ENCODE data around the gene ANKS1B. TPM values are rescaled to one million over a fixed set of nuclear protein-coding genes. Genes with fewer than 3 reads are reported as not detected.

The ANKS1B gene
- total RNA-seq, 2 donors from 2014 or later, result 32.7 to 37.1 TPM

DNA sequence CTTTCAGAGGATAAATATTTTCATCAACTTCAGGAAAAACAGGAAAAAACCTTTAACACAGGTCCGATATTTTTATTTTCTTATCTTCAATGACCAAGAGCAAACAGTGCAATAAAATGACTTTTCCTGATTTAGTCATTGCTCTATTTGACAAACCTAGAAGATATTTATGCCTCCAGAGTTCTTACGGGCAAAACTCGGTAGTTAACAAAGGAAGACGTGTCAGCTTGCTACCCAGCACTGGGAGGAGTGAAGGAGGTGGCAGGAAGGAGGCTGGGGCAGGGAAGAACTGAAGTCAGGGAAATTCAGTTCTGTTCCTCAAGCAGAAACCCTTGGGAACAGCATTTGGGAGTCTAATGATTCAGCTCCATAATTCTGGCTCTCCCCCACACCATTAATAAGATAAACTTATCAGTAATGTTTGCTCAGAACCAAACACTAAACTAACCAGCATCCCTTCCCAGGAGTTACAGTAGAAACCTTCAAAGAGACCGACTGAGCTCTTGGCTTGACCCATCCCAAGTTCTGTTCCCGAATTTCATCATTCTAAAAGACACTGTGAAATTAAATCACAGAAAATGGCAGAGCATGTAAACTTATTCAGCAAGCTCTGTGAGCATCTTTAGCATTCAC lies 1176.4 kb downstream of the ANKS1B start:
- intact Hi-C loops (cut with DNase I), result no loop called here
- DNase-seq (ENCODE audit: low spot score), result no peak

DNA sequence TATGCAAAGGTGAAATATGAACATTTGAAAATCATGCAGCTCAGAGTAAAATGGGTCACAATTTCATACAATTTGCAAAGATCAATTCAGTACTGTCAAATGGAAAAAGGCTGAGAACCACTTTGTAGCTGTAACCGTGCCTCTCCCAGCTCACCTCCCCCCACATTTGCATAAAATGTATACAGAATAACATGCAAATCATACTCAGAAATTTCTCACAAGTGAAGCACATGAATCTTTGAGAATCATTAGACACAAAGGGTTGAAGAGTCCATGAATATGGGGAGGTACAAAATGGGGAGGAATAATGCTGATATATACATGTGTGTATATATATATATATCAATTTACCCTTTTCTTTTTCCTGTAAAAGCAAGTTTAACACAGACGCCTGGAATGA lies 1177.5 kb downstream of the ANKS1B start:
- no peak for DNase-seq (ENCODE audit: low spot score)

DNA sequence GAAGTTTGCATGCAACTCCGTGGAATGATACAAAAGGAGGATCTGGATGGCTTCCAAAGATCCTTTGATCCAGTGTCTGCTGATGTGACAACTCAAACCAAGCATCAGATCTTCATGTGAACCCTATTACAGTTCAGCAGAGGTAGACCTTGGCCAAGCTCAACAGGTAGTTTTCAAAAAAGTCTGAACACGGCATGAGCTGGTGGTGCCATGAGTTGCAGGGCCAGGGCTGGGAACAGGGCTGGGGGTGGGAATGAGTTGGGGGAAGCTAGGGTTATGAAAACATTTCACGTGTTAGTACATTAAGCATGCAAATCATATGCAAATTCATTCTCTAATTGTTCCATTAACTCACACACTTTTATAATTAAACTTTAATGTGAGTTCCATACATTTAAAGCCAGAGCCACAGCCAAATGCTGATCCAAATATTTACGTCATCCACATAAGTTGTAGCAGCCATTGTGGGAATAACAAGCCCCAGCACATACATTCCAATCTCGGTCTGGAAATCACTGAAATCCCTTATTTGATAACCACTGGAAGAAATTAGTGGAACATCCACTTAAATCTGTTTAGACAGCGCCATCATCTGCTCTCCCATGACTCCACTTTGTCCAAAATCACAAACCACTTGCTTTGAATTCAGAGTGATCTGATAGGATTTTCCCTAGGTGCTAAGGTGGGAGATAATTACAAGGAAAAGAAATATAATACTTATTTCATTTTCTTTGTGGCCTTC lies 1181.1 kb downstream of the ANKS1B start:
- intact Hi-C loops (cut with DNase I), result no loop called here
- no peak for DNase-seq (ENCODE audit: low spot score)

More for the DNA sequence above, 1177.5 kb downstream of the ANKS1B start:
- intact Hi-C loops (cut with DNase I), result no loop called here

DNA sequence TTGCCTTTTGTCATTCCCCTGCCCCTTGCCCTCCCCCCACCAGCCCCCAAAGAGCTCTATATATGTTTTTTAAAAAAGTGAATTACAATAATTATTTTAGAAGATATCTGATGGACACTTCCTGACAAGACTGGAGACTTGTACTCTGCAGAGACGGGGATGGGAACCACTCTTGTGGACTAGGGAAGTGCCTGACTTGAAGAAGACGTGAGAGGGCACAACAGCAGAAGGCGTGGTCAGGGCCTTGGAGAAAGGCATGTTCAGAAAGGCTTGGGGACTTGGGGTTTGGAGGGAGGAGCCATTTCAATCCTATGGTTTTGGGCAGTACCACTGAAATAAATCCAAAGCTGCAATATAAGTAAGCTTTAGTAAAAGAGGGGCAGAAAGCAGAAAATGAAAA lies 1184.9 kb downstream of the ANKS1B start:
- intact Hi-C loops (cut with DNase I), result no loop called here
- no peak for DNase-seq (ENCODE audit: low spot score)

DNA sequence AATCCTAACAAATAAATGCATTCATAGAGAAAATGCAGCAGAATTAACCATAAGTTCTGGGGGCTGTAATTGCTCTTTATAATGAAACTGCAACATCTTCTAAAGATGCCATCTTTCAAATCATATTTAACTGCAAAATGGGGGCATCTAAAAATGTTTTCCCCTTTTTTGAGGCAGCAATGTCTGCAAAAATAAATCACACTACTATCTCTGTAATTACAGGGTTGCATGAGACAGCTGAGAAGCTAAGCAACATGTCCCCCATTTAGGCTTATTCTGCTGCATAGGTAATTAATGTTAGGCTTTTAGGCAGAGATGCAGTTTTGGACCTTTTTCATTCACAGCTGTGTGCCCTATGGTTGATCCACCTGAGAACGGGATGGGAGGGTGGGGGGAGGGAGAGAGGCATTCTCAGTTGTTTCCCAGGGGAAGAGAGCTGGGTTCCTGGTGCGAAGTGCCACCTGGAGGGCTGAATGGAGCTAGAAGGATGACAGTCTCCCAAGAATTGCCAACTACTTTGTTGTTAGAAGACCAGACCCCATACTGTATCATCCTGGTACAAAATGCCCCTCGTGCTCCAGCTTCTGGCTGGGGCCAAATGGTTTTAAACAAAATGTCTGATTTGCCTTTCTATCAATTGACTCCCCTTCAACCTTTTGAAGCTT lies 1185.5 kb downstream of the ANKS1B start:
- intact Hi-C loops (cut with DNase I), result no loop called here
- DNase-seq (ENCODE audit: low spot score), result no peak

DNA sequence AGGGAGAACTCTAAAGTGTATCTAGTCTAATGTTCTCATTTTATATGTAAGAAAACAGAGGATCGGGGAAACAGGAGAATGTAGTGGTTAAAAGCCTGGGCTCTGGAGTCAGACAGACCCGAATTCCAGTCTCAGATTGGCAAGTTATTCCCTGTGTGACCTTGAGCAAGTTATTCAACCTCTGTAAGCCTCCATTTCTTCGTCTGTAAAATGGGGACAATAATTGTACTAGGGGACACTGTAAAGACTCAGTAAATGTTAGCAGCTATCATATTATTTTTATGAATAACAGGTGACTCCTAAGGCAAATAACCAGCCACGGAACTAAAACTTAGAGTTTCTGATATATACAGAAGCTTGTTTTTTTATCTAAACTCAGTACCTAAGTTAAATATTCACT lies 1187.5 kb downstream of the ANKS1B start:
- DNase-seq (ENCODE audit: low spot score), result no peak

DNA sequence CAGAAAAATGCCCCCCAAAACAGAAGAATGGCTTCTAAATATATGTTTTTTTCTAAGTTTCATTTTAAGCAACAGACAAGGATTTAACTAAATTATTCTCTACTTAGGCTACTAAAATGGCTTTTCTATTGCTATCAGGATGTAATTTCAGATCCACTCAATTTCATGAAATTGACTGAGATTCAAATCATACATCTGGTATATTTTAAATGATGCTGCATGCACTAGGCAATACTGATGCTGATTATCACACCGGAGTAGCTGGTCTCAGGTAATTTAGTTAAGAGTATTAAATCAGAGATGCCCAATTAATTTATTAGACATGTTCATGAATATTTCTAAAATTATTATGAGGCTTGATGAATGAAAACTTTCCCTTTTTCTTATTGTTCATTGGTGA lies 1188.0 kb downstream of the ANKS1B start:
- DNase-seq (ENCODE audit: low spot score), result no peak
- intact Hi-C loops (cut with DNase I), result no loop called here

More for the DNA sequence above, 1187.5 kb downstream of the ANKS1B start:
- intact Hi-C loops (cut with DNase I), result no loop called here

DNA sequence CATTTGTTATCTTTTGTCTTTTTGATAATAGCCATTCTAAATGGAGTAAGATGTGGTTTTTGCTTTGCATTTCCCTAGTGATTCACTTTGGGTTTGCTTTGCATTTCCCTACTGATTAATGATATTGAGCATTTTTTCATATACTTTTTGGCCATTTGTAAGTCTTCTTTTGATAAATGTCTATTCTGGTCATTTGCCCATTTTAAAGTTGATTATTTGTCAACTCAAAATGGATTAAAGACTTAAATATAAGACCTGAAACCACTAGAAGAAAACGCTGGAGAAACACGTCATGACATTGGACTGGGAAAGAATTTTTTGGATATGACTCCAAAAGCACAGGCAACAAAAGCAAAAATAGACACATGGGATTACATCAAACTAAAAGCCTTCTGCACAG lies 1191.6 kb downstream of the ANKS1B start:
- intact Hi-C loops (cut with DNase I), result no loop called here

DNA sequence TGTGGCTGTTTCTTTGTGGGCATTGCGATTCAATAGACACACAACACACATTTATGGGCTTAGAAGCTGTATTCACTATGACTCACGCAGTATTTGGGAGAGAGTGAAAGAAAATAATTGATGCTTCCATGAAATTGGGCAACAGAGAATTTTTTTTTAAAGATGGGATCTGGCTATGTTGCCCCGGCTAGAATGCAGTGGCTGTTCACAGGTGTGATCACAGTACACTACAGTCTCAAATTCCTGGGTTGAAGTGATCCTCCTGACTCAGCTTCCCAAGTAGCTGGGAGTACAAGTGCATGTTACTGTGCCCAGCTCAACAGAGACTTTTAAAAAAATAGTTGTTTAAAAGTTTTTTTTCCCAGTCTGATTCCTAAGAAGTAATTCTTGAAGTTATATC lies 1193.3 kb downstream of the ANKS1B start:
- no peak for DNase-seq (ENCODE audit: low spot score)
- intact Hi-C loops (cut with DNase I), result no loop called here

More for the DNA sequence above, 1191.6 kb downstream of the ANKS1B start:
- no peak for DNase-seq (ENCODE audit: low spot score)

DNA sequence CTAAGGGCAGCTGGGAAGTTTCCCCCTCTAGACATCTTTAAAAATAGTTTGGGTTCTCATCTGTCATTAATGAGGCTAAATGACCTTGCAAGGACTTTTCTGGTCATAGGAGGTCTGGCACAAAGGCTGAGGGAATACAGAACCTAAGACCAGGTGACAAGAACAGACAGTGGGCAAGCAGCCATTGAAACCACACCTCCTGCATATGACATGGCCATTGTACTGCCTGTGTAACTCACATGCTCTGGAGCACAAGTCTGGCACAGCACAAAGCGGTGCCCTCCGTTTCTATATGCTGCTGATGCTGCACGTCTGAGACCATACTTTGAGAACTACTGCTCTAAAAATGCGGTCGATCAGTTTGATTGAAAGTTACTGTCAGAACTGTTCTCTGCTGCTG lies 1196.3 kb downstream of the ANKS1B start:
- intact Hi-C loops (cut with DNase I), result no loop called here
- DNase-seq (ENCODE audit: low spot score), result no peak

DNA sequence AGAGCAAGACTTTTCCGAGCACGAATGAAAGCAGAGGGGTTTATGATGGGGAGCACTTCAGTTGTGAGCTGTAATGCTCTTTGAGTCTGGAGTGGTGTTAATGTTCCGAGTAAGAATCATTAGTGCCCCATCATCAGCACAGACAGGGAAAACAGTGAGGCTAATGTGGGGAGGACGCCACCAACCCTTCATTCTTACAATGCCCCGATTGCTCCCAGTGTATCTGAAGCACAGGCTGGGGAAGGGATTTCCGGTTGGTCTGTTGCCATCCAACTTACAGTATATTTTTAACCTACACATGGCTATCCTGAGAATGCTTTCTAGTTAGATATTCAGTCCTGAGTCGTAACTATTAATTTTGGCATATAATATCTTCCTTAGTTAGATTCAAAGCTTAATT lies 1198.1 kb downstream of the ANKS1B start:
- DNase-seq (ENCODE audit: low spot score), result no peak
- intact Hi-C loops (cut with DNase I), result no loop called here

DNA sequence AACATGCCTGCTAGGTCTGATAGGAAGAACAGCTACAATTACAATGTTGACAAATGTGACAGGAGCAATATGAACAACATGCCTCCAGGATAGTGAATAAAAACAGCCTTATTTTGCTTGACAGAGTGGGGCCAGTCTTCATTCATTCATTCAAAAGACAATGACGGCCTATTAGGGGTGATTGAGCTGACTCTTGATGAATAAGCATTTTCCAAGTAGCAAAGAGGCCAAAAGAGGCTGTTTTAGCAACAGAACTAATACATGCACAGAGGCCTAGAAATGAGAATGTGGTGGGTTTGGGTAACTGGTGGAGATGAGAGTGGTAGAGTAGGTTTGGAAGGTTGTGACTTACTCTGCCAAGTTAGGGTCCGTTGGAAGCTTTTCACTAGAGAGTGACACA lies 1201.3 kb downstream of the ANKS1B start:
- DNase-seq (ENCODE audit: low spot score), result no peak
- intact Hi-C loops (cut with DNase I), result no loop called here

DNA sequence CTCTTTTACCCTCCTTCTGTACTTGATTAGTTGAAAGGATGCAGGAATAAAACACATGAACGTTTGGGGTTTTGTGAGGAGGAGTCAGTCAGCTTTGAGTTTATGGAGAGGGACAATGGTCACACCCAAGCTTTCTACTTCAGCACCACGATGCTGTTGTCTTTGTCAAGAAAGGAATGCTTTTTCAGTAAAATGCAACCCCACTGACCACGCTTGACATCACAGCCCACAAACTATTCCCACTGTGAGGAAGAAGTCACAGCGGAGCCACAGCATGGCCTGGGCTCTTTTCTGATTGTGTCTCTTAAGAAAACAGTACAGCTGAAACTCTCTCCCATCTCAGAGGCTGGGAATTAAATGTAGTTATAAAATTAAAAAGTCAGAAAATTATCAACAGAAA lies 1204.5 kb downstream of the ANKS1B start:
- intact Hi-C loops (cut with DNase I), result no loop called here
- no peak for DNase-seq (ENCODE audit: low spot score)

DNA sequence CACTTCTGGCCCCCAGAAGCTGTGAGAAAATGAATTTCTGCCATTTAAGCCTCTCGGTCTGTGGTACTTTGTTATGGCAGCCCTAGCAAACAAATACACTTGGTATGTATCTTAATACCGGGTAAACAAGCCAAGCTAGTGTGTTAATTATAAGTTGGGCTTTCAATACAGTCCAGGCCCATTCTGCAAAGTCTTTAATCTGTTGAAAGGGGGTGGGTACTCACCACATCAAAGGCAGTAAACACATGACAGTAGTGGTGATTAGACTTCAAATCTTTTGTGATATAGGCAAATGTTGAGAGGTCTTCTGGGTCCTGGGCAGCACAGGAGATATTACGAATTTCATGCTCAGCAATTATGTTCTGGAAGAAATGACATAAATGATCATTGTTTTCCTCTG lies 1211.9 kb downstream of the ANKS1B start:
- intact Hi-C loops (cut with DNase I), result no loop called here
- DNase-seq (ENCODE audit: low spot score), result no peak

DNA sequence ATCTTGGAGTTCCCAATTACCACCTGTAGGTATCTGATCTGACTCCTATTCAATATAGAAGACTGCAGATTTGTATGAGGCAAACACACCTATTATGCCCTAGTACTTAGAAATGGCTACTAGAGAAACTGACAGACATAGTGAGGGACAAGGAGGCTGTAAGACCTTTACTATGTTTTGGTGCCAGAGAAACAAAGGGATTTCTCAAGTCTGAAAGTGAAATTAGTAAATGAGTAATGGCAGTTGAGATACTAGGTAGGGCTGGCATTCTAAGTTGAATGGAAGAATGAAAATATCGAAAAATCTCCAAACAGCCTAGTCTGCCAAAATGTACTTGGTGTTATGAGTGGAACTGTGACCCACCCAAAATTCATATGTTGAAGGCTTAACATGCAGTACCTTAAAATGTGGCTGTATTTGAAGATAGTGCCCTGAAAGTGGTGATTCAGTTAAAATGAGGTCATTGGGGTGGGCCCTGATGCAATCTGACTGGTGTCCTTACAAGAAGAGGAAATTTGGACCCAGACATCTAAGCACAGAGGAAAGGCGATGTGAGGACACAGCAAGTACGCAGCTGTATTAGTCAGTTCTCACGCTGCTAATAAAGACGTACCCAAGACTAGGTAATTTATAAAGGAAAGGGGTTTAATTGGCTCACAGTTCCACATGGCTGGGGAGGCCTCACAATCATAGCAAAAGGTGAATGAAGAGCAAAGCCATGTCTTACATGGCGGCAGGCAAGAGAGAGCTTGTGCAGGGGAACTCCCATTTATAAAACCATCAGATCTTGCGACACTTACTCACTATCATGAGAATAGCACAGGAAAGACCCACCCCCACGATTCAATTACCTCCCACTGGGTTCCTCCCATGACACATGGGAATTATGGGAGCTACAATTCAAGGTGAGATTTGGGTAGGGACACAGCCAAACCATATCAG lies 1212.7 kb downstream of the ANKS1B start:
- no peak for DNase-seq (ENCODE audit: low spot score)
- intact Hi-C loops (cut with DNase I), result no loop called here

DNA sequence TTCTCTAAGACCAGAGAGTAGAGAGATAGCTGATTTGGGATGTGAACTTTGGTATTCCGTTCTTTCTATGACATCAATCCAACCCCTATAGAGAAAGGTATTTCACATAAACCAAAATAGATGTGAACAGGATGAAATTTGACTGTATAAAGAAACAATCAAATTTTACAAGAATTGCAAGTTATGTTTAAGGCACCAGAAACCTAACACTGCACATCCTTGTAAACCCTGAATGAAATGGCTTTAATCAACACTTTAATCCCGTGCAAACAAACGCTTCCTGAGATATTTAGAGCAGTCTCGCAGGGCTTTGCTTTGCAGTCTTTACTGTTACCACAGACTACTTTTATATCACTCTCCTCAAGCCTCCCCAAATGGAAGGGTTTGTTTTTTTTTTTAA lies 1214.5 kb downstream of the ANKS1B start:
- DNase-seq (ENCODE audit: low spot score), result no peak
- intact Hi-C loops (cut with DNase I), result no loop called here

DNA sequence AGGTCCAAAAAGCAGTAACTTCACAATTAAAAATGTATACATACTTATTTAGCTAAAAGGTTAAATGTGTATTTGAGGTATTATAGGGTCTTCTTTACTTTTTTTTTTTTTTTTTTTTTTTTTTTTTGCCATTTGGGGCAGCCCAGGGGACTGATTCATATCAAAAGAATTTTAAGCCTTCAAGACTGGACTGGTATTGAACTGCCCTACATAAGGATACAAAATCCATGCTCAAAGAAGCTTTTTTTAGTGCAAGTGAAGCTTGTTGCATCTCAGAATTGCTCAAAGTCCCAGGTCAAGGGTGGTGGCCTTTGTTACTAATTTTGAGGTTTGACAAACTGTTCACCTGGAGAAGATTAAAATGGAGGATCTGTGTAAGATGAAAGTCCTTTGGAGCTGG lies 1215.7 kb downstream of the ANKS1B start:
- DNase-seq (ENCODE audit: low spot score), result no peak
- intact Hi-C loops (cut with DNase I), result no loop called here

DNA sequence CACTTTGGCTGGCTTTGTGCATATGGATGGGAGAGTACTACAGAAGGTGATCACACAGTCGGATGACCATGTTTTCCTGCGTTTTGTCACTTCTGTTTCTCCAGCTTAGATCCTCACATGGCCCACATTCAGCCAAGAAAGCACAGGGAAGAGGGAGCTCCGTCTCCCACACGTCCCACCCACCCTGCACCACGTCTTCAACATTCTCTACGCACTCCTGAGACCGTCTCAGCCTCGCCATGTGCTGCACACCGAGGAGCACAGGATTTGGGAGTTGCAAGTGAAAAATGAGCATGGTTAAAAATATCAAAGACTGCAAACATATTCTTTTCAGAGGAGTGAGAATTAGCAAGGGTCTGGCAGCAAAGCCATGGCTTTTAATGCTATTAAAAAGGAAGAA lies 1217.5 kb downstream of the ANKS1B start:
- no peak for DNase-seq (ENCODE audit: low spot score)
- intact Hi-C loops (cut with DNase I), result no loop called here

DNA sequence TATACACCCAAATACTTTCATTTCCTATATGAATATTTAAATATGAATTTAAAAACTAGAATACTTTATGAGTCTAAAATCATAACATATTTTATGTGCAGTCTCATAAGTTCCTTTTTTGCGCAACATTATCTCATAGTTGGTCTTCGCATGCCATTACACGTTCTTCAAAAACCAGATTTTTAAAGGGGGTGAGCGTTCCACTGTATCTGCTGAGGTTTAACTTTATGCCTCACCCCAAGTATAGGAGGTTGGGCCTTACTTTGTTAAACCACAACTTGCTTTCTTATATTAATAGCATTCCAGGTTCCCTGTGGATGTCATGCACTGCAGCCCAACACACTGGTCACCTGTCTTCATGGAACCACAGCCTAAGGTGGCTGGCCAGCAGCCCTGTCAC lies 1221.1 kb downstream of the ANKS1B start:
- intact Hi-C loops (cut with DNase I), result no loop called here
- no peak for DNase-seq (ENCODE audit: low spot score)

DNA sequence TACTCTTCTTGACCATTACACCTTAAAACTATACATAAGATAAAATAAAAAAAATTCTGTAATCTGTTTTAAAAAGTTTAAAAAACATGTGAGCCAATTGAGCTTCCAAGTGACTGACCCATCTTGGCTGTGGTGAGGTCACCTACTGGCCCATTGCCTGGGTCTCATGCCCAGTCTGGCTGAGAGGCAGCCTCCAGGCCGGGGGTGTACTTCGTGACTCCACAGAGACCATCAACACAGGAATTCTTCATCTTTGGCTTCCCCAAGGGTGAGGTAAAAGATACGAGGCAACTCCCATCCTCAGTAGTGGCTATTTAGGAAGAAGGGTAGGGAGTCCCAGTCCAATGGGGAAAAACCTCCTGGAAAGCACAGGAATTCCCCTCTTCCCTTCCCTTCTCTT lies 1226.4 kb downstream of the ANKS1B start:
- intact Hi-C loops (cut with DNase I), result no loop called here
- no peak for DNase-seq (ENCODE audit: low spot score)

Data from posterior vena cava (tissue), 2 donors.